ENCODE results near the gene TLE2.
"Not testable (repeated sequence)": the region's sequence is repeated elsewhere in the genome, so short reads cannot be mapped to it uniquely, and the experiment has no call there.

Gene TLE2

GRCh38 chr19:3056417-3057088 lies 27.5 kb upstream of the TLE2 start:
- no peak for DNase-seq
- intact Hi-C loops (cut with DNase I) = no loop called here

- no peak for DNase-seq
- intact Hi-C loops (cut with DNase I) = no loop called here
Measured at GRCh38 chr19:3055741-3056416, 26.8 kb upstream of the TLE2 start.

- intact Hi-C loops (cut with DNase I) = no loop called here
- DNase-seq = peak in 1 of 10 donors; percentile 41
Measured at GRCh38 chr19:3054972-3055740, 26.1 kb upstream of the TLE2 start.

- intact Hi-C loops (cut with DNase I) = no loop called here
- peak in 1 of 10 donors; percentile 52 for DNase-seq
Measured at GRCh38 chr19:3054265-3054971, 25.3 kb upstream of the TLE2 start.

- intact Hi-C loops (cut with DNase I) = no loop called here
- peak in 1 of 10 donors; percentile 43 for DNase-seq
Measured at GRCh38 chr19:3053780-3054179, 24.7 kb upstream of the TLE2 start.

GRCh38 chr19:3053218-3053621 lies 24.1 kb upstream of the TLE2 start:
- peak in 1 of 10 donors; percentile 83 for DNase-seq
- intact Hi-C loops (cut with DNase I) = no loop called here

GRCh38 chr19:3050016-3050415 lies 20.9 kb upstream of the TLE2 start:
- DNase-seq; intact Hi-C loops (cut with DNase I): not testable (repeated sequence)

- intact Hi-C loops (cut with DNase I) = no loop called here
- no peak for DNase-seq
Measured at GRCh38 chr19:3049089-3049488, 20.0 kb upstream of the TLE2 start.

GRCh38 chr19:3048190-3048533 lies 19.1 kb upstream of the TLE2 start:
- intact Hi-C loops (cut with DNase I) = no loop called here
- DNase-seq = no peak

GRCh38 chr19:3047496-3048189 lies 18.6 kb upstream of the TLE2 start:
- DNase-seq = peak in 4 of 10 donors; percentile 28 to 88 (median 82)
- intact Hi-C loops (cut with DNase I) = no loop called here

- intact Hi-C loops (cut with DNase I) = no loop called here
- DNase-seq = no peak
Measured at GRCh38 chr19:3046698-3047495, 17.8 kb upstream of the TLE2 start.

- no peak for DNase-seq
- intact Hi-C loops (cut with DNase I) = no loop called here
Measured at GRCh38 chr19:3045885-3046697, 17.0 kb upstream of the TLE2 start.

- intact Hi-C loops (cut with DNase I) = no loop called here
- no peak for DNase-seq
Measured at GRCh38 chr19:3045191-3045590, 16.1 kb upstream of the TLE2 start.

GRCh38 chr19:3042621-3043267 lies 13.7 kb upstream of the TLE2 start:
- no peak for DNase-seq

GRCh38 chr19:3041761-3042620 lies 12.9 kb upstream of the TLE2 start:
- no peak for DNase-seq

More at GRCh38 chr19:3042621-3043267, 13.7 kb upstream of the TLE2 start:
- intact Hi-C loops (cut with DNase I) = no loop called here

GRCh38 chr19:3041327-3041726 lies 12.2 kb upstream of the TLE2 start:
- intact Hi-C loops (cut with DNase I) = no loop called here
- DNase-seq = no peak

More at GRCh38 chr19:3041761-3042620, 12.9 kb upstream of the TLE2 start:
- intact Hi-C loops (cut with DNase I) = no loop called here

GRCh38 chr19:3039641-3040077 lies 10.6 kb upstream of the TLE2 start:
- DNase-seq = no peak
- intact Hi-C loops (cut with DNase I) = no loop called here
